Hair follicle dermal papilla cell (primary cell): ENCODE results near the gene PURA. TPM values are rescaled to one million over a fixed set of nuclear protein-coding genes. Genes with fewer than 3 reads are reported as not detected.

ENCODE experiments used
- total RNA-seq: library from RNA; depleted of rRNA; stranded (reverse); fragments of >200 nt; gene quantifications from 2 replicates; pipeline ENCODE4 v1.2.3, GENCODE V29; 2012

Gene PURA
- 28.3 and 32.5 TPM in 2 replicates for total RNA-seq

DNA sequence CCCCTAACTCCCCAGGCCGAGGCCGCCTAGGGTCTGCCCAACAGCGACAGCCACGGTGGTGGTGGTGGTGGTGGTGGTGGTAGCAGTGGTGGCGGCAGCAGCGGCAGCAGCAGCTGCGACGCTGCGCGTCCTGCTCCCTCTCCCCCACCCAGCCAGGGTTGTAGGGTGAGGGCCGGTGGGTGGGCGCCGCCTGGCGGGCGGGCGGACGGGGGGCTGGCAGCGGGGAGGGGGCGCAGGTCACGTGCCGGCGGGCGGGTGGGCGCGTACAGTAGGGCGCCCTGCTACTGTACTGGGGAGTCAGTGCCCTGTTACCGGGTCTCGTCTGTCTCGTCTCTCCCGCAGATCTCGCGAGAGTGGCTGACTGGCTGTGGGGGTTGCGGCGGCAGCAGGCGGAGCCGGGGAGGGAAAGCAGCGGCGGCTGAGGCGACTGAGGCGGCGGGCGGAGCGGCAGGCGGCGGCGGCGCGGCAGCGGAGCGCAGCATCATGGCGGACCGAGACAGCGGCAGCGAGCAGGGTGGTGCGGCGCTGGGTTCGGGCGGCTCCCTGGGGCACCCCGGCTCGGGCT, at the start of gene PURA:
PURA (plus strand) TSS at position 411 of the 565 bp plus-strand sequence; CDS start at position 484, 73 bp downstream.

GRCh38 chr5:140125637-140126036, 11.7 kb downstream of the PURA start, which contains the start of gene IGIP:
Gene IGIP (plus strand): TSS chr5:140125937. CDS start chr5:140128477, 2,540 bp downstream.

DNA sequence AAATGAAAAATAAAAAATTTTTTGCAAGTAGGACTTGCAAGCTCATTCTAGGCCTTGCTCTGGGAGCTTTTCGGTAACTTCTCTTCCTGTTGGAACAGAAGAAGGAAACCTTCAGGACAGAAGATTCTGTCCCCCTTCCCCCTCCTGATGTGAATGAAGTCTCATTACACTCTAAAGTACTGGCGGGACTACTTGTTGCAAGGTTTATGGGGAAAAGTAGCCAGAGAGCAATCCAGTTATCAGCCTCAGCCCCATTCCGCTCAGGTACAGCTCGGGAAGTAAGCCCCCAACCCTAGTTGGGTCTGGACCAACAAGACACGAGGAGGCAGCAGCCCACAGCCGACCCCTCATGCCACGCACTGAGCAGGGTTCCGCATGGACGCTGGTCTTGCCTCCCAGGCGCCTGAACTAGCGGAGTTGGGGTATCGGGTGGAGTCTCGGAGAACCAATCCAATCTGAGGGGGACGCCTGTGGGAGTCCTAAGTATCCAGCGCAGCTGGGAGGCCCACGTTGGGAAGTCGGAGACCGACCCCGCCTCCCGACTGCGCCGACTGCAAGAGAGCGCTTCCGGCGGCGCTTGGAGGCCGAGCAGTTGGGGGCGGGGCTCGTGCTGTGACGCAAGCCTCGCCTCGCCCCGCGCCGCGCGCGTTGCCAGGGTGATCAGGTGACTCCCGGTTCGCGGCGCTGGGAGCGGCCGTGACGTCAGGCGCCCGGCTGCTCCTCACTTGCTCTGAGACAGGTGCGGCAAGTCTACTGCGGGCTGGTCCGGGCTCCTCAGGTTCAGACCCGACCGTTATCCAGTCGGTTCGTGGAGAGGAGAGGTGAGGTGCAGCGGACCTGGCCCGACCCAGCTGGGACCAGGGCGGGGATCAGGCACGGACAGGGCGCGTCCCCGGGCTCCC, 60.8 kb downstream of the PURA start, which contains the start of gene CYSTM1:
CYSTM1 (plus strand) TSS at position 724 of the 902 bp plus-strand sequence. CDS start 19,278 bp downstream, outside the sequence.

Other genes with a start within 250 kb of the PURA start
- 2.8 and 4.5 TPM in 2 replicates for gene NRG2, start 70.8 kb upstream of the PURA start, total RNA-seq
- gene IGIP, start 11.8 kb downstream of the PURA start, total RNA-seq = 10.4 and 14.4 TPM in 2 replicates
- gene CYSTM1, start 61.1 kb downstream of the PURA start, total RNA-seq = 29.0 and 31.0 TPM in 2 replicates
- gene PFDN1, start 189.0 kb downstream of the PURA start, total RNA-seq = 48.0 and 57.0 TPM in 2 replicates
- 2.8 and 3.3 TPM in 2 replicates for gene HBEGF, start 232.5 kb downstream of the PURA start, total RNA-seq
- not detected in 2 replicates for gene SLC4A9, start 246.1 kb downstream of the PURA start, total RNA-seq